SK-N-SH (cell line): ENCODE measurements around the gene IGF2BP2. TPM values are rescaled to one million over a fixed set of nuclear protein-coding genes. Genes with fewer than 3 reads are reported as not detected.

Source experiments
- CTCF ChIA-PET: fragments of 300-600, 350-600 bp; formaldehyde crosslinking; extraction: SDS; loops from one replicate; lab custom pipeline; 2021; lab: Yijun Ruan, JAX
- POLR2A ChIA-PET: fragments of 350-600 bp; sonication (Branson Sonifier 250); formaldehyde crosslinking; extraction: SDS; loops from one replicate; lab custom pipeline; 2020; ENCODE audit warnings: antibody characterized with exemption, inconsistent platforms; lab: Yijun Ruan, JAX
- DNase-seq: peaks from one replicate; pipeline ENCODE4 v3.0.0; 2012
- H2AFZ ChIP-seq: fragments of 200-600 bp; sonication (generic); 2 replicates; pipeline ENCODE4 v1.8.1; 2016; ENCODE audit warnings: antibody characterized with exemption, mild to moderate bottlenecking, low read depth
- H3F3A ChIP-seq: fragments of 200-600 bp; sonication (generic); replicated peaks from 2 replicates; pipeline ENCODE3; 2016; ENCODE audit warnings: antibody characterized with exemption, mild to moderate bottlenecking; ENCODE audit not compliant: insufficient read depth
- H3K27ac ChIP-seq, 2 experiments: fragments of 200-500 bp in 1 of 2; fragments of 200-600 bp in 1 of 2; sonication (Bioruptor generic) in 1 of 2; sonication (generic), shearing (Covaris generic) in 1 of 2; 2 replicates each; pipeline versions ENCODE4 v1.5.1 to v1.6.1; 2014 to 2016; ENCODE audit warnings: low read depth in 2 of 2, inconsistent platforms in 1 of 2, low read length in 1 of 2, mild to moderate bottlenecking in 1 of 2, mixed read lengths in 1 of 2
- H3K27me3 ChIP-seq: fragments of 200-600 bp; sonication (generic), shearing (Covaris generic); 2 replicates; pipeline ENCODE4 v1.6.1; 2016; ENCODE audit warnings: mixed run types; ENCODE audit not compliant: insufficient read depth
- H3K36me3 ChIP-seq, 2 experiments: fragments of 200-500 bp in 1 of 2; fragments of 200-600 bp in 1 of 2; sonication (Bioruptor generic) in 1 of 2; sonication (generic) in 1 of 2; replicated peaks in 1 of 2; 2 replicates each; pipeline versions ENCODE3 to v1.5.1; 2014 to 2016; ENCODE audit warnings: low read length in 1 of 2, mild to moderate bottlenecking in 1 of 2; ENCODE audit not compliant: insufficient read depth in 2 of 2, control insufficient read depth in 1 of 2
- H3K4me1 ChIP-seq, 2 experiments: fragments of 200-500 bp in 1 of 2; fragments of 200-600 bp in 1 of 2; sonication (Bioruptor generic) in 1 of 2; sonication (generic), shearing (Covaris generic) in 1 of 2; 2 replicates each; pipeline versions ENCODE4 v1.5.1 to v1.6.1; 2014 to 2016; ENCODE audit warnings: low read depth in 1 of 2, low read length in 1 of 2, mixed run types in 1 of 2; ENCODE audit not compliant: insufficient read depth in 2 of 2, control insufficient read depth in 1 of 2
- H3K4me2 ChIP-seq: fragments of 200-600 bp; sonication (generic), shearing (Covaris generic); 2 replicates; pipeline ENCODE4 v1.6.1; 2017; ENCODE audit warnings: mixed run types
- H3K4me3 ChIP-seq, 2 experiments: fragments of 200-500 bp in 1 of 2; fragments of 200-600 bp in 1 of 2; sonication (Bioruptor generic) in 1 of 2; sonication (generic), shearing (Covaris generic) in 1 of 2; 2 replicates each; pipeline versions ENCODE4 v1.5.1 to v1.8.1; 2014 to 2016; ENCODE audit warnings: low read depth in 2 of 2, inconsistent platforms in 1 of 2, low read length in 1 of 2, mild to moderate bottlenecking in 1 of 2, mixed read lengths in 1 of 2, moderate library complexity in 1 of 2
- H3K79me2 ChIP-seq: fragments of 200-600 bp; sonication (generic); 2 replicates; pipeline ENCODE4 v1.8.1; 2017; ENCODE audit warnings: mild to moderate bottlenecking; ENCODE audit not compliant: insufficient read depth
- H3K9ac ChIP-seq: fragments of 200-600 bp; sonication (generic); 2 replicates; pipeline ENCODE4 v1.6.1; 2017; ENCODE audit warnings: mixed run types
- H3K9me2 ChIP-seq: fragments of 200-600 bp; sonication (generic); 2 replicates; pipeline ENCODE4 v1.6.1; 2017; ENCODE audit warnings: mixed run types
- H3K9me3 ChIP-seq: fragments of 200-600 bp; sonication (generic); 2 replicates; pipeline ENCODE4 v1.6.1; 2017; ENCODE audit warnings: mixed run types, mild to moderate bottlenecking, moderate library complexity
- H4K20me1 ChIP-seq: fragments of 200-600 bp; sonication (generic); 2 replicates; pipeline ENCODE4 v1.6.1; 2017; ENCODE audit warnings: mild to moderate bottlenecking, mixed run types; ENCODE audit not compliant: insufficient read depth
- ELF1 ChIP-seq: IDR thresholded peaks from 2 replicates; pipeline ENCODE4 v1.4.0; 2012
- EZH2phosphoT487 ChIP-seq: fragments of 200-600 bp; sonication (generic); IDR thresholded peaks from 2 replicates; pipeline ENCODE4 v1.6.1; 2017; ENCODE audit warnings: low read depth, mixed run types, mild to moderate bottlenecking, antibody characterized with exemption, moderate library complexity, borderline replicate concordance
- FOSL2 ChIP-seq: IDR thresholded peaks from 2 replicates; pipeline ENCODE4 v1.4.0; 2012; ENCODE audit warnings: low read depth, mild to moderate bottlenecking, moderate library complexity, borderline replicate concordance
- JUND ChIP-seq: IDR thresholded peaks from 2 replicates; pipeline ENCODE4 v1.4.0; 2012
- MXI1 ChIP-seq: IDR thresholded peaks from 2 replicates; pipeline ENCODE4 v1.6.1; 2012; ENCODE audit warnings: mild to moderate bottlenecking, low read depth, low read length, improper control_type of control experiment
- POLR2AphosphoS5 ChIP-seq: IDR thresholded peaks from 2 replicates; pipeline ENCODE4 v1.6.1; 2012; ENCODE audit warnings: low read depth, low read length
- RCOR1 ChIP-seq: fragments of 150-350 bp; IDR thresholded peaks from 2 replicates; pipeline ENCODE4 v1.6.1; 2017; ENCODE audit warnings: antibody characterized with exemption, low read length
- SIN3A ChIP-seq: IDR thresholded peaks from 2 replicates; pipeline ENCODE4 v1.6.1; 2012; ENCODE audit warnings: low read depth, mild to moderate bottlenecking, low read length, moderate library complexity, borderline replicate concordance
- SMC3 ChIP-seq: IDR thresholded peaks from 2 replicates; pipeline ENCODE4 v1.6.1; 2012; ENCODE audit warnings: low read depth, low read length, improper control_type of control experiment
- TAF1 ChIP-seq: IDR thresholded peaks from 2 replicates; pipeline ENCODE4 v1.6.1; 2012; ENCODE audit warnings: low read depth, mild to moderate bottlenecking, low read length, moderate library complexity, borderline replicate concordance
- TCF12 ChIP-seq: IDR thresholded peaks from 2 replicates; pipeline ENCODE4 v1.4.0; 2012
- WGBS: methylation state at CpG from one replicate; pipeline ENCODE4 v1.1.6; 2017; ENCODE audit warnings: low lambda C conversion rate; 5-methylcytosine and 5-hydroxymethylcytosine counted together
- polyA plus RNA-seq, 3 experiments: library from polyadenylated mRNA; depleted of rRNA; stranded (reverse); fragments of >200 nt; gene quantifications; 2 replicates each; pipeline ENCODE4 v1.2.3, GENCODE V29; 2012
- TF ChIP-seq, protein P1 (sequence below): IDR thresholded peaks from 2 replicates; pipeline ENCODE4 v1.6.1; 2012; ENCODE audit warnings: mild to moderate bottlenecking, low read depth, low read length, moderate library complexity
- TF ChIP-seq, protein P2 (sequence below): IDR thresholded peaks from 2 replicates; pipeline ENCODE4; 2012

Gene IGF2BP2
- polyA plus RNA-seq, 1 of the 3 experiments (the other 2 are of a cell fraction), result 5.4 TPM

DNA sequence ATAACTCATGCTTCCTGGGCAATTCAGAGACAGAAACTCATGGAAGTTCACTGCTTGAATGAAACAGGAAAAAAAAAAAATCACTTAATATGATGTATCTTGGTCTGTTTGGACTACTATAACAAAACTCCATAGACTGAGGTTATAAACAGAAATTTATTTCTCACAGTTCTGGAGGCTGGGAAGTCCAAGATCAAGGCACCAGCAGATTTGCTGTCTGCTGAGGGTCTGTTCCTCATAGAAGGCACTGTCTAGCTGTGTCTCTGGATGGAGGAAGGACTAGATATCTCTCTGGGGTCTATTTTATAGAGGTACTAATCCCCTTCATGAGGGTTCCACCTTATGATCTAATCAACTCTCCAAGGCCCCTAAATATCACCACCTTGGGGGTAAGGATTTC, 119.3 kb downstream of the IGF2BP2 start:
- Histone ChIP-seq H3K36me3 (no peaks in the 10 kb centered on the region), H3F3A (peaks cover 3% of the 10 kb centered on the region), H2AFZ (no peak overlapping the region), H3K4me2 (no peak overlapping the region), H3K9ac (no peak overlapping the region), H3K27me3 (no peaks in the 10 kb centered on the region), H3K9me3 (no peaks in the 10 kb centered on the region), H3K27ac (no peak overlapping the region), H3K4me3 (no peak overlapping the region), H3K79me2 (peaks cover 100% of the 10 kb centered on the region), H4K20me1 (peaks cover 11% of the 10 kb centered on the region), H3K4me1 (peaks cover 0 to 22% of the 10 kb centered on the region in 2 experiments; a peak in 3 of 4 replicates), H3K9me2 (no peaks in the 10 kb centered on the region)
- CTCF ChIA-PET, result interaction anchor here (1.6 kb wide), 1 partner anchor 28 kb away, joined by 3 read pairs; no protein-coding TSS in a partner anchor
- no peak for DNase-seq
- POLR2A ChIA-PET, result no interaction called here
- TF ChIP-seq RCOR1, result no peak
- TF ChIP-seq ELF1, result no peak
- TF ChIP-seq FOSL2, result no peak
- no peak for TF ChIP-seq TCF12

DNA sequence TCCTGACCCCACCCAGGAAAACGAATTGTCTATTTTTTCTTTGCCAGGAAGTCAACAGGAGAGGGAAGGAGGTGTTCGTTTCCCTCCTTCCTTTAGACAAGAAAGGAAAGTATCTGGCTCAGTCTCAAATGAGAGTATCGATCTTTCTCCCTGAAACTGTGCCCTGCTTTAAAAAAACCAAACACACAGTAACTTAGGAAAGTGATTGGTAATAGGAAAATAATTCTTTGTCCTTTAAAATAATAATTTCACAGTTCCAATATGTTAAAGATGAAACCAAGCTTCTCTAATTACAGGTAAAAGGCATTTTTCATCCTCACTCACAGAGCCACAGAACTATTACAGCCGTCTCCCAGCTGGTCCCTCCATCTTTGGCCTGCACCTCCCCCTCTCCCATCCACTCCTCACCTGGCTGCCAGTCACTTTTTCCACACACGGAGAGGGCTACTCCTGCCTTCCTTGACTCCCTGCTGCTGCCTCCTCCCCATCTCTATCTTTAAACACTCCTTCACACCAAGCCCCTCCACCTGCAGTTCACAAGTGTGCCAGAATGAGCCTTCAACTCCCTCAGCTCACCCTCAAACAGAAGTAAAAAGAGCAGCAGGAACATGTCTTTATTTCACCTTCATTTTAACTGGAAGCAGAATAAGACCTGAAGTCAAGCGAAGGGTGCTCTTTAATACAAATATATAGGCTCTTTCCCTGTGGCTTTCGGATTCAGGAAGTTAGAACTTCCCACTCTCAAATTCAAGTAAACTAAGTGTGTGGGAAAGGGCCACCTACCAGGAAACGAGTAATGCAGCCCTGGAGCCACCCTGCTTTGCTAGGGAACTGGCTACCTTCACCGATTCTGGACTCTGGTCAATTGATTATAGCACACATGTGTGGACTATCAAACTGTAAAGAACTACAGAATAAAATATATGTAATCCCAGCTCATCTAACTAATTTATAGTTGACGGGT, 122.3 kb downstream of the IGF2BP2 start:
- CTCF ChIA-PET, result interaction anchor here (0.9 to 1.6 kb wide), 3 partner anchors 25 to 66 kb away, joined by 3 to 6 read pairs (median 6); no protein-coding TSS in a partner anchor

DNA sequence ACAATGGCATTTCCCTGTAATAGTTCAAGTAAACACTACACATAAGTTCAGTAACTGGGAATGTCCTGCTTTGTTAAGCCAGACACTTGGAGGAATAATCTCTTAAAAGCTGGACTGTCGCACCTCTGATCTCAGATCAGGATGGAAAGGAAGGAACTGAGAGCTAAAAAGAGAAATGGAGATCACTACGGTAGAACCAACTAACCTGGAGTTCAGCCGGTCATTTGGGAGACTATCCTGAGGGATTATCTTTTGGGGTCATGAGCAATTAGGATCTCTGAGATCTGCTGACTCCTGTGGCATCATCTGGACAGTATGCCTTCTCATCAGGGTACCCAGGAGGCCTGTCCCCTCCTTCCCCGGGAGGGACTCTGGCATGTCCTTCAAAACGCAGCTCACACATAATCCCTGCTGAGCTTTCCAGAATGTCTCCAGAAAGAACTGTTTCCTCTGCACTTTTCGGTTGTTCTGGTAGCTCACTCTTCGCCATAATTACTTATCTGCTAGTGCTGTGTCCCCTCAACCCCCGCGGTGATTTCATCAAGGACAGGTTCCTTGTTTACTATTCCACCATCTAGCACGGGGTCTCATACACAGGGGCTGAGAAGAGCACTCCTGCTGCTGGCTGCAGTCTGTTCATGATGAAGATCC, 123.1 kb downstream of the IGF2BP2 start:
- WGBS, result 53% methylated on average over 10 of the region's 10 CpGs

More for the DNA sequence above, 122.3 kb downstream of the IGF2BP2 start:
- no peaks in the 10 kb centered on the region for H3F3A ChIP-seq
- DNase-seq, result no peak
- no peaks in the 10 kb centered on the region for H3K9me2 ChIP-seq
- peaks cover 0 to 17% of the 10 kb centered on the region in 2 experiments; a peak in 2 of 4 replicates for H3K4me1 ChIP-seq
- POLR2A ChIA-PET, result no interaction called here
- no peaks in the 10 kb centered on the region for H3K27me3 ChIP-seq
- H3K79me2 ChIP-seq, result peaks cover 99% of the 10 kb centered on the region
- H3K9me3 ChIP-seq, result no peaks in the 10 kb centered on the region
- TF ChIP-seq JUND, result no peak
- peak overlapping the region in 1 of 2 experiments; percentile 49; a peak in 1 of 4 replicates for H3K27ac ChIP-seq
- WGBS, result 44% methylated on average over 10 of the region's 10 CpGs
- no peak overlapping the region for H2AFZ ChIP-seq
- peaks cover 8% of the 10 kb centered on the region; the same call in 1 of the 2 replicates for H4K20me1 ChIP-seq
- no peak overlapping the region for H3K4me3 ChIP-seq
- H3K4me2 ChIP-seq, result peak overlapping the region; percentile 59
- H3K9ac ChIP-seq, result no peak overlapping the region
- no peaks in the 10 kb centered on the region for H3K36me3 ChIP-seq

More for the DNA sequence above, 123.1 kb downstream of the IGF2BP2 start:
- no peak for DNase-seq
- Histone ChIP-seq H3K79me2 (peaks cover 99% of the 10 kb centered on the region), H3K4me1 (peaks cover 0 to 20% of the 10 kb centered on the region in 2 experiments; a peak in 2 of 4 replicates), H3K9me3 (no peaks in the 10 kb centered on the region), H2AFZ (no peak overlapping the region), H3F3A (no peaks in the 10 kb centered on the region), H3K9me2 (no peaks in the 10 kb centered on the region), H3K36me3 (peaks cover 0 to 4% of the 10 kb centered on the region in 2 experiments), H3K9ac (no peak overlapping the region), H4K20me1 (peaks cover 8% of the 10 kb centered on the region; the same call in 1 of the 2 replicates), H3K27ac (peak overlapping the region in 1 of 2 experiments; percentile 49; a peak in 1 of 4 replicates), H3K27me3 (no peaks in the 10 kb centered on the region), H3K4me3 (no peak overlapping the region), H3K4me2 (peak overlapping the region; percentile 59)
- CTCF ChIA-PET, result interaction anchor here (0.9 to 2.3 kb wide), 3 partner anchors 24 to 41 kb away, joined by 3 to 6 read pairs (median 6); no protein-coding TSS in a partner anchor
- POLR2A ChIA-PET, result no interaction called here
- TF ChIP-seq, protein P1, sequence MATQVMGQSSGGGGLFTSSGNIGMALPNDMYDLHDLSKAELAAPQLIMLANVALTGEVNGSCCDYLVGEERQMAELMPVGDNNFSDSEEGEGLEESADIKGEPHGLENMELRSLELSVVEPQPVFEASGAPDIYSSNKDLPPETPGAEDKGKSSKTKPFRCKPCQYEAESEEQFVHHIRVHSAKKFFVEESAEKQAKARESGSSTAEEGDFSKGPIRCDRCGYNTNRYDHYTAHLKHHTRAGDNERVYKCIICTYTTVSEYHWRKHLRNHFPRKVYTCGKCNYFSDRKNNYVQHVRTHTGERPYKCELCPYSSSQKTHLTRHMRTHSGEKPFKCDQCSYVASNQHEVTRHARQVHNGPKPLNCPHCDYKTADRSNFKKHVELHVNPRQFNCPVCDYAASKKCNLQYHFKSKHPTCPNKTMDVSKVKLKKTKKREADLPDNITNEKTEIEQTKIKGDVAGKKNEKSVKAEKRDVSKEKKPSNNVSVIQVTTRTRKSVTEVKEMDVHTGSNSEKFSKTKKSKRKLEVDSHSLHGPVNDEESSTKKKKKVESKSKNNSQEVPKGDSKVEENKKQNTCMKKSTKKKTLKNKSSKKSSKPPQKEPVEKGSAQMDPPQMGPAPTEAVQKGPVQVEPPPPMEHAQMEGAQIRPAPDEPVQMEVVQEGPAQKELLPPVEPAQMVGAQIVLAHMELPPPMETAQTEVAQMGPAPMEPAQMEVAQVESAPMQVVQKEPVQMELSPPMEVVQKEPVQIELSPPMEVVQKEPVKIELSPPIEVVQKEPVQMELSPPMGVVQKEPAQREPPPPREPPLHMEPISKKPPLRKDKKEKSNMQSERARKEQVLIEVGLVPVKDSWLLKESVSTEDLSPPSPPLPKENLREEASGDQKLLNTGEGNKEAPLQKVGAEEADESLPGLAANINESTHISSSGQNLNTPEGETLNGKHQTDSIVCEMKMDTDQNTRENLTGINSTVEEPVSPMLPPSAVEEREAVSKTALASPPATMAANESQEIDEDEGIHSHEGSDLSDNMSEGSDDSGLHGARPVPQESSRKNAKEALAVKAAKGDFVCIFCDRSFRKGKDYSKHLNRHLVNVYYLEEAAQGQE, result no peak
- no peak for TF ChIP-seq TAF1
- TF ChIP-seq SMC3, result no peak
- no peak for TF ChIP-seq MXI1
- no peak for TF ChIP-seq JUND
- TF ChIP-seq, protein P2, sequence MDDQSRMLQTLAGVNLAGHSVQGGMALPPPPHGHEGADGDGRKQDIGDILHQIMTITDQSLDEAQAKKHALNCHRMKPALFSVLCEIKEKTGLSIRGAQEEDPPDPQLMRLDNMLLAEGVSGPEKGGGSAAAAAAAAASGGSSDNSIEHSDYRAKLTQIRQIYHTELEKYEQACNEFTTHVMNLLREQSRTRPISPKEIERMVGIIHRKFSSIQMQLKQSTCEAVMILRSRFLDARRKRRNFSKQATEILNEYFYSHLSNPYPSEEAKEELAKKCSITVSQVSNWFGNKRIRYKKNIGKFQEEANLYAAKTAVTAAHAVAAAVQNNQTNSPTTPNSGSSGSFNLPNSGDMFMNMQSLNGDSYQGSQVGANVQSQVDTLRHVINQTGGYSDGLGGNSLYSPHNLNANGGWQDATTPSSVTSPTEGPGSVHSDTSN, result no peak
- no peak for TF ChIP-seq SIN3A
- TF ChIP-seq POLR2AphosphoS5, result no peak
- no peak for TF ChIP-seq EZH2phosphoT487
